ENCODE measurements around the gene C9.
"Not testable (repeated sequence)": the region's sequence is repeated elsewhere in the genome, so short reads cannot be mapped to it uniquely, and the experiment has no call there.

Gene C9

GRCh38 chr5:39240750-39241149 lies 123.5 kb downstream of the C9 start:
- Histone ChIP-seq H3K27ac (ENCODE audit: low read depth, low read length) (no peak overlapping the region), H3K4me1 (ENCODE audit: control insufficient read depth, insufficient read depth, low read length, unreplicated experiment) (no peaks in the 10 kb centered on the region), H3K79me2 (ENCODE audit: control insufficient read depth, insufficient read depth, low read length, unreplicated experiment) (no peaks in the 10 kb centered on the region), H3K36me3 (ENCODE audit: insufficient read depth, low read length) (no peaks in the 10 kb centered on the region), H2AFZ (ENCODE audit: low read length, unreplicated experiment) (no peak overlapping the region), H3K4me3 (ENCODE audit: low read depth, low read length) (no peak overlapping the region), H3K27me3 (ENCODE audit: insufficient read depth, low read length) (peaks cover 12% of the 10 kb centered on the region; the same call in 1 of the 2 replicates)

DNA sequence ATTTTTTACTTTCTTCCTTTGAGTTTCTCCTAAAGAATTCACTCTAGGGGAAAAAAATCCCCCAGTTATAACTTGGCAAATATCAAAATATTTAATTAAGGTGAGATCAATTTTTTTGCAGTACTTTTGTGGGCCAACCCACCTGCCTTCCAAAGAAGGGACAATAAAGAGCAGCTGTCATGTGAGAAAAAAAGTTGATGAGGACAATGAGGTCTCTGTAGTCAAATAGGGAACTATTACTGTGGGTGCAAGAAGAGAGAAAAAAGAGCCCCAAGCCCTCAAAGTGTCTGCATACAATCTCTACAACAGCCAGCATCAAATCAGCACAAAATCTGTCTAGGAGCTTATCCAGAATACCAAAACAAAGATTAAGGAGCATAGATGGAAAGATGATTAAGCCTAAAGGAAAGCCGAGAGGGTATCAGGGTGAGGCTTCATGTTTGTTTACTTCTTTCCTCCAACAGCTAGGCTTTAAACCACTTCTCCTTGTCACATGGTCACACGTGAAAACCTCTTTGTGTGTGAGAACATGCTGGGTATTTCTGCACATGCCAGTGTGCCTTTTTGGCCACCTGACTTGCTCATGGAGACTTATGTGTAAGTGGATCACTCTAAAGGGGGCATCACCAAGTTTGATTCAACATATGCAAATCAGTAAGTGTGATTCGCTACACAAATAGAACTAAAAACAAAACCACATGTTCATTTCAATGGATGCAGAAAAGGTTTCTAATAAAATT lies 125.8 kb downstream of the C9 start:
- Histone ChIP-seq H3K79me2 (ENCODE audit: control insufficient read depth, insufficient read depth, low read length, unreplicated experiment) (no peaks in the 10 kb centered on the region), H3K27ac (ENCODE audit: low read depth, low read length) (no peak overlapping the region), H2AFZ (ENCODE audit: low read length, unreplicated experiment) (no peak overlapping the region), H3K27me3 (ENCODE audit: insufficient read depth, low read length) (peaks cover 7% of the 10 kb centered on the region; the same call in 1 of the 2 replicates), H3K4me1 (ENCODE audit: control insufficient read depth, insufficient read depth, low read length, unreplicated experiment) (no peaks in the 10 kb centered on the region), H3K4me3 (ENCODE audit: low read depth, low read length) (no peak overlapping the region), H3K36me3 (ENCODE audit: insufficient read depth, low read length) (no peaks in the 10 kb centered on the region)

GRCh38 chr5:39236718-39237117 lies 127.6 kb downstream of the C9 start:
- Histone ChIP-seq H3K27me3 (ENCODE audit: insufficient read depth, low read length) (peaks cover 7% of the 10 kb centered on the region; the same call in 1 of the 2 replicates), H3K79me2 (ENCODE audit: control insufficient read depth, insufficient read depth, low read length, unreplicated experiment) (no peaks in the 10 kb centered on the region), H3K36me3 (ENCODE audit: insufficient read depth, low read length) (no peaks in the 10 kb centered on the region), H3K27ac (ENCODE audit: low read depth, low read length) (no peak overlapping the region), H2AFZ (ENCODE audit: low read length, unreplicated experiment) (no peak overlapping the region), H3K4me3 (ENCODE audit: low read depth, low read length) (no peak overlapping the region), H3K4me1 (ENCODE audit: control insufficient read depth, insufficient read depth, low read length, unreplicated experiment) (peaks cover 5% of the 10 kb centered on the region)

- Histone ChIP-seq H3K4me3 (ENCODE audit: low read depth, low read length) (no peak overlapping the region), H3K79me2 (ENCODE audit: control insufficient read depth, insufficient read depth, low read length, unreplicated experiment) (no peaks in the 10 kb centered on the region), H3K27ac (ENCODE audit: low read depth, low read length) (no peak overlapping the region)
These were observed 128.6 kb downstream of the C9 start for GRCh38 chr5:39235648-39236047.

DNA sequence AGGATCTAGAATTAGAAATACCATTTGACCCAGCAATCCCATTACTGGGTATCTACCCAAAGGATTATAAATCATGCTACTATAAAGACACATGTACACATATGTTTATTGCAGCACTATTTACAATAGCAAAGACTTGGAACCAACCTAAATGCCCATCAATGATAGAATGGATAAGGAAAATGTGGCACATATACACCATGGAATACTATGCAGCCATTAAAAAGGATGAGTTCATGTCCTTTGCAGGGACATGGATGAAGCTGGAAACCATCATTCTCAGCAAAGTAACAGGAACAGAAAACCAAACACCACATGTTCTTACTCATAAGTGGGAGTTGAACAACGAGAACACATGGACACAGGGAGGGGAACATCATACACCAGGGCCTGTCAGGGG lies 129.8 kb downstream of the C9 start:
- not testable (repeated sequence) for H3K4me1 ChIP-seq (ENCODE audit: control insufficient read depth, insufficient read depth, low read length, unreplicated experiment); H3K36me3 ChIP-seq (ENCODE audit: insufficient read depth, low read length); H3K27me3 ChIP-seq (ENCODE audit: insufficient read depth, low read length); H2AFZ ChIP-seq (ENCODE audit: low read length, unreplicated experiment); H3K4me3 ChIP-seq (ENCODE audit: low read depth, low read length); H3K79me2 ChIP-seq (ENCODE audit: control insufficient read depth, insufficient read depth, low read length, unreplicated experiment); H3K27ac ChIP-seq (ENCODE audit: low read depth, low read length)

More at GRCh38 chr5:39235648-39236047, 128.6 kb downstream of the C9 start:
- peaks cover 7% of the 10 kb centered on the region; the same call in 1 of the 2 replicates for H3K27me3 ChIP-seq (ENCODE audit: insufficient read depth, low read length)
- H3K36me3 ChIP-seq (ENCODE audit: insufficient read depth, low read length) = no peaks in the 10 kb centered on the region
- H3K4me1 ChIP-seq (ENCODE audit: control insufficient read depth, insufficient read depth, low read length, unreplicated experiment) = peaks cover 9% of the 10 kb centered on the region
- H2AFZ ChIP-seq (ENCODE audit: low read length, unreplicated experiment) = no peak overlapping the region

Measured in ACC112 (cell line).